ENCODE results near the gene OR8K3.

DNA sequence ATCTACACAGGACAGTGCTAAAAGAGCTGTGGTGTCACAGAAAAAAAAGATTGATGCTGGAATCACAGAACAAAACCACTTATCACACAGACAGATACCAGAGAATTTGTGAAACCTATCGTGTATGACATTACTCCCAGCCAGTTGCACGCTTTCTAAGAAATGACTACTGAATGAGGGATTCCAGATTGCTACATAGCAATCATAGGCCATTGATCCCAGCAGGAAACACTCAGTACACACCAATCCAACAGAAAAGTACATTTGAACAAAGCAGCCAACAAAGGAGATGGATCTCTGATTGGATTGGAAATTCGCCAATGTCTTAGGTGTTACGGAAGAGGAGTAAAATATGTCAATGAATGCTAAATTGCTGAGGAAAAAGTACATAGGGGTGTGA is 18.0 kb upstream of the OR8K3 start:
- TF ChIP-seq, protein P1, sequence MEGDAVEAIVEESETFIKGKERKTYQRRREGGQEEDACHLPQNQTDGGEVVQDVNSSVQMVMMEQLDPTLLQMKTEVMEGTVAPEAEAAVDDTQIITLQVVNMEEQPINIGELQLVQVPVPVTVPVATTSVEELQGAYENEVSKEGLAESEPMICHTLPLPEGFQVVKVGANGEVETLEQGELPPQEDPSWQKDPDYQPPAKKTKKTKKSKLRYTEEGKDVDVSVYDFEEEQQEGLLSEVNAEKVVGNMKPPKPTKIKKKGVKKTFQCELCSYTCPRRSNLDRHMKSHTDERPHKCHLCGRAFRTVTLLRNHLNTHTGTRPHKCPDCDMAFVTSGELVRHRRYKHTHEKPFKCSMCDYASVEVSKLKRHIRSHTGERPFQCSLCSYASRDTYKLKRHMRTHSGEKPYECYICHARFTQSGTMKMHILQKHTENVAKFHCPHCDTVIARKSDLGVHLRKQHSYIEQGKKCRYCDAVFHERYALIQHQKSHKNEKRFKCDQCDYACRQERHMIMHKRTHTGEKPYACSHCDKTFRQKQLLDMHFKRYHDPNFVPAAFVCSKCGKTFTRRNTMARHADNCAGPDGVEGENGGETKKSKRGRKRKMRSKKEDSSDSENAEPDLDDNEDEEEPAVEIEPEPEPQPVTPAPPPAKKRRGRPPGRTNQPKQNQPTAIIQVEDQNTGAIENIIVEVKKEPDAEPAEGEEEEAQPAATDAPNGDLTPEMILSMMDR (IDR thresholded peaks at IDR 0.05): no peak
- TF ChIP-seq POLR2AphosphoS5 (IDR thresholded peaks at IDR 0.05) (no peak), POLR2A (IDR thresholded peaks at IDR 0.05) (no peak)
